ENCODE measurements around the gene PEX14. TPM values are rescaled to one million over a fixed set of nuclear protein-coding genes. Genes with fewer than 3 reads are reported as not detected.

Gene PEX14
- total RNA-seq, 2 donors from 2014 or later, result 20.7 to 23.7 TPM

- Mint-ChIP-seq H3K36me3 (no peaks in the 10 kb centered on the region), H3K27me3 (no peaks in the 10 kb centered on the region), H3K4me1 (ENCODE audit: low read depth in 2 of 2) (no peaks in the 10 kb centered on the region)
These were observed 160.5 kb downstream of the PEX14 start for GRCh38 chr1:10635085-10635896.

GRCh38 chr1:10635992-10636391 lies 161.2 kb downstream of the PEX14 start:
- Mint-ChIP-seq H3K4me3 (no peak overlapping the region), H3K4me1 (ENCODE audit: low read depth in 2 of 2) (no peaks in the 10 kb centered on the region), H3K36me3 (no peaks in the 10 kb centered on the region)

More at GRCh38 chr1:10635085-10635896, 160.5 kb downstream of the PEX14 start:
- DNase-seq (ENCODE audit: low spot score) (no peak), ATAC-seq (no peak)
- H3K27ac Mint-ChIP-seq, result no peak overlapping the region
- no peaks in the 10 kb centered on the region for H3K9me3 Mint-ChIP-seq
- no peak overlapping the region for H3K4me3 Mint-ChIP-seq

GRCh38 chr1:10637400-10637799 lies 162.7 kb downstream of the PEX14 start:
- no peaks in the 10 kb centered on the region for H3K9me3 Mint-ChIP-seq
- no peaks in the 10 kb centered on the region for H3K36me3 Mint-ChIP-seq
- H3K27ac Mint-ChIP-seq, result no peak overlapping the region
- no peaks in the 10 kb centered on the region for H3K27me3 Mint-ChIP-seq
- ATAC-seq (no peak), DNase-seq (ENCODE audit: low spot score) (no peak)
- no peak overlapping the region for H3K4me3 Mint-ChIP-seq
- peaks cover 0 to 3% of the 10 kb centered on the region in 2 donors for H3K4me1 Mint-ChIP-seq (ENCODE audit: low read depth in 2 of 2)

More at GRCh38 chr1:10635992-10636391, 161.2 kb downstream of the PEX14 start:
- Mint-ChIP-seq H3K27me3 (no peaks in the 10 kb centered on the region), H3K9me3 (no peaks in the 10 kb centered on the region), H3K27ac (no peak overlapping the region)
- DNase-seq (ENCODE audit: low spot score), result no peak
- no peak for ATAC-seq

- Mint-ChIP-seq H3K4me3 (no peak overlapping the region), H3K36me3 (no peaks in the 10 kb centered on the region), H3K4me1 (ENCODE audit: low read depth in 2 of 2) (peaks cover 0 to 3% of the 10 kb centered on the region in 2 donors), H3K27me3 (no peaks in the 10 kb centered on the region), H3K9me3 (no peaks in the 10 kb centered on the region), H3K27ac (no peak overlapping the region)
- ATAC-seq, result no peak
- no peak for DNase-seq (ENCODE audit: low spot score)
These were observed 163.2 kb downstream of the PEX14 start for GRCh38 chr1:10637834-10638558.

GRCh38 chr1:10638559-10639005 lies 163.8 kb downstream of the PEX14 start:
- no peaks in the 10 kb centered on the region for H3K9me3 Mint-ChIP-seq
- no peaks in the 10 kb centered on the region for H3K36me3 Mint-ChIP-seq
- ATAC-seq (no peak), DNase-seq (ENCODE audit: low spot score) (no peak)
- H3K27ac Mint-ChIP-seq, result no peak overlapping the region
- no peak overlapping the region for H3K4me3 Mint-ChIP-seq
- H3K4me1 Mint-ChIP-seq (ENCODE audit: low read depth in 2 of 2), result peaks cover 0 to 3% of the 10 kb centered on the region in 2 donors
- no peaks in the 10 kb centered on the region for H3K27me3 Mint-ChIP-seq

GRCh38 chr1:10639011-10639774 lies 164.4 kb downstream of the PEX14 start:
- Mint-ChIP-seq H3K4me1 (ENCODE audit: low read depth in 2 of 2) (peaks cover 0 to 3% of the 10 kb centered on the region in 2 donors), H3K27ac (no peak overlapping the region), H3K4me3 (no peak overlapping the region), H3K9me3 (no peaks in the 10 kb centered on the region), H3K27me3 (no peaks in the 10 kb centered on the region), H3K36me3 (no peaks in the 10 kb centered on the region)
- ATAC-seq, result no peak
- no peak for DNase-seq (ENCODE audit: low spot score)

- Mint-ChIP-seq H3K27ac (no peak overlapping the region), H3K27me3 (no peaks in the 10 kb centered on the region), H3K4me1 (ENCODE audit: low read depth in 2 of 2) (peaks cover 0 to 3% of the 10 kb centered on the region in 2 donors), H3K36me3 (no peaks in the 10 kb centered on the region), H3K9me3 (no peaks in the 10 kb centered on the region), H3K4me3 (no peak overlapping the region)
- no peak for ATAC-seq
- DNase-seq (ENCODE audit: low spot score), result no peak
These were observed 165.2 kb downstream of the PEX14 start for GRCh38 chr1:10639775-10640578.

- no peaks in the 10 kb centered on the region for H3K36me3 Mint-ChIP-seq
- H3K4me1 Mint-ChIP-seq (ENCODE audit: low read depth in 2 of 2), result peaks cover 0 to 3% of the 10 kb centered on the region in 2 donors
- H3K4me3 Mint-ChIP-seq, result no peak overlapping the region
- H3K27ac Mint-ChIP-seq, result no peak overlapping the region
- no peaks in the 10 kb centered on the region for H3K9me3 Mint-ChIP-seq
- no peaks in the 10 kb centered on the region for H3K27me3 Mint-ChIP-seq
- ATAC-seq, result no peak
- DNase-seq (ENCODE audit: low spot score), result no peak
These were observed 166.2 kb downstream of the PEX14 start for GRCh38 chr1:10640843-10641553.

- no peak for ATAC-seq
- Mint-ChIP-seq H3K4me3 (no peak overlapping the region), H3K27ac (no peak overlapping the region), H3K9me3 (no peaks in the 10 kb centered on the region), H3K27me3 (no peaks in the 10 kb centered on the region), H3K4me1 (ENCODE audit: low read depth in 2 of 2) (peaks cover 0 to 3% of the 10 kb centered on the region in 2 donors), H3K36me3 (no peaks in the 10 kb centered on the region)
- no peak for DNase-seq (ENCODE audit: low spot score)
These were observed 167.2 kb downstream of the PEX14 start for GRCh38 chr1:10641976-10642375.

GRCh38 chr1:10642403-10643080 lies 167.8 kb downstream of the PEX14 start:
- no peak overlapping the region for H3K27ac Mint-ChIP-seq
- no peaks in the 10 kb centered on the region for H3K27me3 Mint-ChIP-seq
- H3K4me1 Mint-ChIP-seq (ENCODE audit: low read depth in 2 of 2), result peaks cover 0 to 3% of the 10 kb centered on the region in 2 donors
- H3K36me3 Mint-ChIP-seq, result no peaks in the 10 kb centered on the region
- H3K4me3 Mint-ChIP-seq, result no peak overlapping the region
- ATAC-seq, result no peak
- H3K9me3 Mint-ChIP-seq, result no peaks in the 10 kb centered on the region
- no peak for DNase-seq (ENCODE audit: low spot score)

GRCh38 chr1:10643607-10644306 lies 169.0 kb downstream of the PEX14 start:
- Mint-ChIP-seq H3K27ac (no peak overlapping the region), H3K4me3 (no peak overlapping the region), H3K4me1 (ENCODE audit: low read depth in 2 of 2) (peaks cover 0 to 3% of the 10 kb centered on the region in 2 donors), H3K27me3 (no peaks in the 10 kb centered on the region), H3K9me3 (no peaks in the 10 kb centered on the region), H3K36me3 (no peaks in the 10 kb centered on the region)
- DNase-seq (ENCODE audit: low spot score) (no peak), ATAC-seq (no peak)

Measured in natural killer cell treated with Interleukin-12 subunit alpha and Interleukin-12 subunit beta and Interleukin-15 and Interleukin-18, amount 100 ng/mL, for 72 hours (primary cell).